Neural cell (in vitro differentiated cells): ENCODE measurements around the gene RWDD2A. TPM values are rescaled to one million over a fixed set of nuclear protein-coding genes. Genes with fewer than 3 reads are reported as not detected.

Source experiments
- H2AFZ ChIP-seq: fragments of 200-600, 300-800 bp; sonication (generic), shearing (Covaris generic); 2 replicates; pipeline ENCODE4 v1.6.0; 2014; ENCODE audit warnings: low read depth, mild to moderate bottlenecking, antibody characterized with exemption, low read length, moderate library complexity
- H3F3A ChIP-seq: fragments of 200-600 bp; shearing (Covaris generic); 2 replicates; pipeline ENCODE4 v1.6.1; 2016; ENCODE audit warnings: mild to moderate bottlenecking, moderate library complexity, mixed read lengths, antibody characterized with exemption, low read length; ENCODE audit not compliant: insufficient read depth, poor library complexity, severe bottlenecking
- H3K27ac ChIP-seq: fragments of 200-600, 300-800 bp; sonication (generic), shearing (Covaris generic); 2 replicates; pipeline ENCODE4 v1.5.1; 2014; ENCODE audit warnings: mild to moderate bottlenecking, low read length, moderate library complexity
- H3K27me3 ChIP-seq: fragments of 300-800, 200-600 bp; sonication (generic), shearing (Covaris generic); 2 replicates; pipeline ENCODE4 v1.6.0; 2014; ENCODE audit warnings: mild to moderate bottlenecking, low read depth, low read length, moderate library complexity; ENCODE audit not compliant: insufficient read depth
- H3K36me3 ChIP-seq: fragments of 300-800, 200-600 bp; sonication (generic), shearing (Covaris generic); 2 replicates; pipeline ENCODE4 v1.5.1; 2014; ENCODE audit warnings: mild to moderate bottlenecking, antibody characterized with exemption, low read length, moderate library complexity; ENCODE audit not compliant: insufficient read depth
- H3K4me2 ChIP-seq: fragments of 300-800, 200-600 bp; sonication (generic), shearing (Covaris generic); 2 replicates; pipeline ENCODE4 v1.6.0; 2014; ENCODE audit warnings: mild to moderate bottlenecking, low read length
- H3K4me3 ChIP-seq: fragments of 300-800, 200-600 bp; sonication (generic), shearing (Covaris generic); 2 replicates; pipeline ENCODE4 v1.5.1; 2014; ENCODE audit warnings: mild to moderate bottlenecking, low read length, moderate library complexity
- H3K79me2 ChIP-seq: fragments of 200-600 bp; shearing (Covaris generic); replicated peaks from 2 replicates; pipeline ENCODE4 v1.6.0; 2014; ENCODE audit warnings: mild to moderate bottlenecking, low read length, moderate library complexity; ENCODE audit not compliant: insufficient read depth
- H3K9ac ChIP-seq: fragments of 300-800, 200-600 bp; sonication (generic), shearing (Covaris generic); 2 replicates; pipeline ENCODE4 v1.6.1; 2016; ENCODE audit warnings: mild to moderate bottlenecking, low read length, mixed read lengths
- H3K9me2 ChIP-seq: fragments of 200-600 bp; shearing (Covaris generic); 2 replicates; pipeline ENCODE4 v1.6.1; 2016; ENCODE audit warnings: mild to moderate bottlenecking, low read length, mixed read lengths; ENCODE audit not compliant: insufficient read depth
- H3K9me3 ChIP-seq: fragments of 200-600, 300-800 bp; sonication (generic), shearing (Covaris generic); 2 replicates; pipeline ENCODE4 v1.6.1; 2016; ENCODE audit warnings: mild to moderate bottlenecking, mixed run types, low read length, moderate library complexity, mixed read lengths
- H4K20me1 ChIP-seq: fragments of 200-600 bp; shearing (Covaris generic); 2 replicates; pipeline ENCODE4 v1.6.1; 2016; ENCODE audit warnings: mild to moderate bottlenecking, mixed run types; ENCODE audit not compliant: insufficient read depth
- CTCF ChIP-seq: fragments of 450-650 bp; IDR thresholded peaks from 2 replicates; pipeline ENCODE4 v1.5.1; 2014; ENCODE audit warnings: antibody characterized with exemption, mild to moderate bottlenecking, moderate library complexity; ENCODE audit not compliant: poor library complexity, severe bottlenecking
- EP300 ChIP-seq: fragments of 450-650 bp; conservative IDR thresholded peaks from 2 replicates; pipeline ENCODE4 v1.6.1; 2014; ENCODE audit warnings: antibody characterized with exemption, mild to moderate bottlenecking, moderate library complexity; ENCODE audit not compliant: poor library complexity, severe bottlenecking
- EZH2 ChIP-seq: fragments of 200-600, 300-800 bp; shearing (Covaris generic), sonication (generic); IDR thresholded peaks from 2 replicates; pipeline ENCODE4 v1.6.1; 2014; ENCODE audit warnings: antibody characterized with exemption, low read length, borderline replicate concordance, mild to moderate bottlenecking; ENCODE audit not compliant: insufficient read depth, poor library complexity, severe bottlenecking
- MXI1 ChIP-seq: fragments of 450-650 bp; conservative IDR thresholded peaks from 2 replicates; pipeline ENCODE4 v1.6.1; 2014; ENCODE audit warnings: antibody characterized with exemption, mild to moderate bottlenecking; ENCODE audit not compliant: poor library complexity, severe bottlenecking
- POLR2AphosphoS5 ChIP-seq: IDR thresholded peaks from 2 replicates; pipeline ENCODE4 v1.6.1; 2012
- RAD21 ChIP-seq: fragments of 450-650 bp; conservative IDR thresholded peaks from 2 replicates; pipeline ENCODE4 v1.6.1; 2014; ENCODE audit warnings: antibody characterized with exemption, mild to moderate bottlenecking, moderate library complexity
- REST ChIP-seq: IDR thresholded peaks from 2 replicates; pipeline ENCODE4 v1.6.1; 2012; ENCODE audit warnings: borderline replicate concordance
- SMC3 ChIP-seq: fragments of 450-650 bp; conservative IDR thresholded peaks from 2 replicates; pipeline ENCODE4 v1.6.1; 2014; ENCODE audit warnings: antibody characterized with exemption, mild to moderate bottlenecking, moderate library complexity; ENCODE audit not compliant: poor library complexity
- TAF1 ChIP-seq: IDR thresholded peaks from 2 replicates; pipeline ENCODE4 v1.6.1; 2012; ENCODE audit warnings: low read depth
- polyA plus RNA-seq: library from polyadenylated mRNA; depleted of rRNA; stranded (reverse); fragments of >200 nt; gene quantifications from 2 replicates; pipeline ENCODE4 v1.2.3, GENCODE V29; 2014

The RWDD2A gene
- polyA plus RNA-seq, 1 donor from 2014 or later: 6.6 TPM

- H3K27me3 ChIP-seq: peaks cover 4% of the 10 kb centered on the region
- H2AFZ ChIP-seq: peak overlapping the region; percentile 58
- H3K27ac ChIP-seq: peak overlapping the region; percentile 54
- TF ChIP-seq CTCF: no peak
- no peak for TF ChIP-seq RAD21
- no peak for TF ChIP-seq TAF1
- TF ChIP-seq EZH2: no peak
- no peak for TF ChIP-seq REST
- no peak for TF ChIP-seq EP300
- H3K79me2 ChIP-seq: peaks cover 12% of the 10 kb centered on the region
- H3F3A ChIP-seq: no peaks in the 10 kb centered on the region
- peak overlapping the region; percentile 56 for H3K4me2 ChIP-seq
- H3K36me3 ChIP-seq: peaks cover 6% of the 10 kb centered on the region
- no peaks in the 10 kb centered on the region for H3K9me3 ChIP-seq
- H3K4me3 ChIP-seq: peak overlapping the region; percentile 92
- H4K20me1 ChIP-seq: no peaks in the 10 kb centered on the region
- peak overlapping the region; percentile 73 for H3K9ac ChIP-seq
- H3K9me2 ChIP-seq: no peaks in the 10 kb centered on the region
These were observed 701 bp upstream of the RWDD2A start for GRCh38 chr6:83192456-83192855.

DNA sequence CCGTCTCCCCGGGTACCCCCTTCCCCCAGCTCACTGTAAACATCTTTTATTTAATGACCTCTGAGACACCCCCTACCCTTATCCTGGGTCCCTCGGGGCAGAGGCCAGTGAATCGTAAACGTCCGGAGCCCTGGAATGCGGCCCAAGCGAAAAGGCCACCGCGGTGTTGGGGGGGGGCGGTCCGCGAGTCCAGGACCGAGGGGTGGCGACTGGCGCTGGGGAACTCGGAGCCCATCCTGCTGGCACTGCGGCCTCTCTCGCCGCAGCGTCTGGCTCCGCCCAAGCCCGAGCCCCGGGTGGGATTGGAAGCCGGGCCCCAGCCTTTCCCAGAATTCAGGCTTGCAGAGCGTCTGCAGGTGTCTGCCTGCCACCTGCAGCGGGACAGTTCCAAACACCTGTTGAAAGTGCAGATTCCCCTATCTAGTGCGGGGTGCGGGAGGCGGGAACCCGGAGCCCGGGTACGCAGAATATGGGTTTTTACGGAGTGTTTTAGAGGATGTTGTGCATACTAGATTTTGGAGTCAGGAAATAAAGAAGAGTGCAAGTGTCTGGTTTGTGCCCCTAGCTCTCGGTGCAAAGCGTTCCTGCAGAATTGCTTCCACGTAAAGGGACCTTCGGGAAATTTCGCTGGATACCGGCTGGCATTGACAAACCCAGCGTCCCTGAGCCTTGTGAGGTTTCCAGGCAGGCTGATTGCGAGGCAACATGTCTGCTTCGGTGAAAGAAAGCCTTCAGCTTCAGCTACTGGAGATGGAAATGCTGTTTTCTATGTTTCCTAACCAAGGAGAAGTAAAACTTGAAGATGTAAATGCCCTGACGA is 800 bp downstream of the RWDD2A start:
- H3K4me3 ChIP-seq: peak overlapping the region; percentile 92
- no peaks in the 10 kb centered on the region for H3K9me2 ChIP-seq
- TF ChIP-seq CTCF: no peak
- TF ChIP-seq MXI1: no peak
- no peak for TF ChIP-seq REST
- no peak for TF ChIP-seq SMC3
- TF ChIP-seq TAF1: no peak
- TF ChIP-seq POLR2AphosphoS5: no peak
- no peak for TF ChIP-seq RAD21
- no peak for TF ChIP-seq EZH2
- no peak for TF ChIP-seq EP300
- peak overlapping the region; percentile 44 for H2AFZ ChIP-seq
- peaks cover 12% of the 10 kb centered on the region for H3K79me2 ChIP-seq
- peak overlapping the region; percentile 97 for H3K4me2 ChIP-seq
- H3F3A ChIP-seq: no peaks in the 10 kb centered on the region
- no peak overlapping the region for H3K27ac ChIP-seq
- H3K9me3 ChIP-seq: no peaks in the 10 kb centered on the region
- H3K9ac ChIP-seq: peak overlapping the region; percentile 73
- H3K36me3 ChIP-seq: peaks cover 6% of the 10 kb centered on the region
- peaks cover 4% of the 10 kb centered on the region for H3K27me3 ChIP-seq
- H4K20me1 ChIP-seq: no peaks in the 10 kb centered on the region
